Loucy (cell line): ENCODE data around the gene APOLD1.

ENCODE experiments used
- H2AFZ ChIP-seq: fragments of 200-600 bp; sonication (generic); 2 replicates; pipeline ENCODE4 v1.6.0; 2016; ENCODE audit warnings: antibody characterized with exemption, mild to moderate bottlenecking, low read length, moderate library complexity
- H3F3A ChIP-seq: fragments of 200-600 bp; 2 replicates; pipeline ENCODE4 v1.6.0; 2016; ENCODE audit warnings: antibody characterized with exemption, low read depth, mild to moderate bottlenecking
- H3K27me3 ChIP-seq: fragments of 200-600 bp; sonication (generic); 2 replicates; pipeline ENCODE4 v1.6.1; 2014; ENCODE audit warnings: low read length, mild to moderate bottlenecking; ENCODE audit not compliant: insufficient read depth, poor library complexity, severe bottlenecking
- H3K36me3 ChIP-seq: fragments of 200-600 bp; sonication (generic); 2 replicates; pipeline ENCODE4 v1.6.1; 2016; ENCODE audit warnings: low read length; ENCODE audit not compliant: insufficient read depth
- H3K4me1 ChIP-seq: fragments of 200-600 bp; sonication (generic); 2 replicates; pipeline ENCODE4 v1.5.1; 2014; ENCODE audit warnings: low read length, mild to moderate bottlenecking; ENCODE audit not compliant: insufficient read depth, poor library complexity, severe bottlenecking
- H3K4me2 ChIP-seq: fragments of 200-600 bp; sonication (generic); 2 replicates; pipeline ENCODE4 v1.6.0; 2014; ENCODE audit warnings: antibody characterized with exemption, low read length, low read depth, mild to moderate bottlenecking; ENCODE audit not compliant: poor library complexity, severe bottlenecking
- H3K4me3 ChIP-seq: fragments of 200-600 bp; sonication (generic); 2 replicates; pipeline ENCODE4 v1.5.1; 2014; ENCODE audit warnings: low read length, mild to moderate bottlenecking, mixed read lengths; ENCODE audit not compliant: poor library complexity, severe bottlenecking
- H3K79me2 ChIP-seq: fragments of 200-600 bp; sonication (generic); 2 replicates; pipeline ENCODE4 v1.6.1; 2014; ENCODE audit warnings: low read length; ENCODE audit not compliant: insufficient read depth
- H3K9ac ChIP-seq: fragments of 200-600 bp; sonication (generic); 2 replicates; pipeline ENCODE4 v1.6.0; 2014; ENCODE audit warnings: mild to moderate bottlenecking, low read depth, low read length, moderate library complexity; ENCODE audit not compliant: poor library complexity, severe bottlenecking
- H3K9me2 ChIP-seq: fragments of 200-600 bp; sonication (generic); replicated peaks from 2 replicates; pipeline ENCODE4 v1.6.1; 2016; ENCODE audit warnings: low read depth, low read length, mixed read lengths
- H3K9me3 ChIP-seq: fragments of 200-600 bp; sonication (generic); 2 replicates; pipeline ENCODE4 v1.6.1; 2014; ENCODE audit warnings: mild to moderate bottlenecking, antibody characterized with exemption, low read length, low read depth; ENCODE audit not compliant: insufficient read depth
- H4K20me1 ChIP-seq: fragments of 200-600 bp; sonication (generic); 2 replicates; pipeline ENCODE4 v1.6.0; 2014; ENCODE audit warnings: antibody characterized with exemption, low read length, mild to moderate bottlenecking; ENCODE audit not compliant: insufficient read depth, poor library complexity, severe bottlenecking
- CTCF ChIP-seq: fragments of 200-600 bp; sonication (generic); conservative IDR thresholded peaks from 2 replicates; pipeline ENCODE4 v1.5.1; 2014; ENCODE audit warnings: mild to moderate bottlenecking, antibody characterized with exemption, low read length
- EZH2phosphoT487 ChIP-seq: fragments of 200-600 bp; IDR thresholded peaks from 2 replicates; pipeline ENCODE4 v1.6.1; 2018; ENCODE audit warnings: antibody characterized with exemption, mild to moderate bottlenecking, moderate library complexity, borderline replicate concordance

The APOLD1 gene

GRCh38 chr12:12755923-12756322 lies 29.5 kb upstream of the APOLD1 start:
- Histone ChIP-seq H4K20me1 (no peaks in the 10 kb centered on the region), H3K36me3 (no peaks in the 10 kb centered on the region), H3K9me2 (no peaks in the 10 kb centered on the region), H3F3A (no peaks in the 10 kb centered on the region), H3K79me2 (no peaks in the 10 kb centered on the region), H3K4me2 (no peak overlapping the region), H3K27me3 (no peaks in the 10 kb centered on the region), H3K4me3 (no peak overlapping the region), H3K9ac (no peak overlapping the region), H3K9me3 (no peaks in the 10 kb centered on the region), H3K4me1 (no peaks in the 10 kb centered on the region), H2AFZ (no peak overlapping the region)
- TF ChIP-seq CTCF: no peak
- TF ChIP-seq EZH2phosphoT487: no peak

- H3F3A ChIP-seq: no peaks in the 10 kb centered on the region
- no peak overlapping the region for H3K9ac ChIP-seq
- no peaks in the 10 kb centered on the region for H3K4me1 ChIP-seq
- no peak overlapping the region for H2AFZ ChIP-seq
- H3K9me2 ChIP-seq: no peaks in the 10 kb centered on the region
- no peak overlapping the region for H3K4me2 ChIP-seq
- H3K9me3 ChIP-seq: no peaks in the 10 kb centered on the region
- no peaks in the 10 kb centered on the region for H3K36me3 ChIP-seq
- no peak overlapping the region for H3K4me3 ChIP-seq
- no peak for TF ChIP-seq CTCF
- no peak for TF ChIP-seq EZH2phosphoT487
- no peaks in the 10 kb centered on the region for H4K20me1 ChIP-seq
- no peaks in the 10 kb centered on the region for H3K79me2 ChIP-seq
- H3K27me3 ChIP-seq: no peaks in the 10 kb centered on the region
These were observed 28.3 kb upstream of the APOLD1 start for GRCh38 chr12:12757121-12757520.

GRCh38 chr12:12759234-12759915 lies 26.1 kb upstream of the APOLD1 start:
- Histone ChIP-seq H3K9ac (no peak overlapping the region), H3K27me3 (no peaks in the 10 kb centered on the region), H3K4me3 (no peak overlapping the region), H3K9me3 (no peaks in the 10 kb centered on the region), H3K79me2 (no peaks in the 10 kb centered on the region), H2AFZ (no peak overlapping the region), H3K9me2 (no peaks in the 10 kb centered on the region), H4K20me1 (no peaks in the 10 kb centered on the region), H3K4me2 (no peak overlapping the region), H3K4me1 (no peaks in the 10 kb centered on the region), H3F3A (no peaks in the 10 kb centered on the region), H3K36me3 (no peaks in the 10 kb centered on the region)
- no peak for TF ChIP-seq EZH2phosphoT487
- no peak for TF ChIP-seq CTCF
